Skeletal muscle cell (primary cell): ENCODE measurements around the gene SLC25A30.
A peak's percentile ranks its signal among the peaks of the same experiment; 100 is the strongest.
"Not testable (repeated sequence)": the region's sequence is repeated elsewhere in the genome, so short reads cannot be mapped to it uniquely, and the experiment has no call there.

Experiments used
- DNase-seq: peaks from one replicate; pipeline ENCODE4 v3.0.0-alpha.2; 2010; ENCODE audit warnings: low read depth
- H3K4me3 ChIP-seq: 2 replicates; pipeline ENCODE4 v1.5.1; 2011; ENCODE audit warnings: low read depth, mild to moderate bottlenecking, control low read depth, low read length, moderate library complexity

The SLC25A30 gene

GRCh38 chr13:45434556-45435371, 16.6 kb upstream of the SLC25A30 start:
- no peak overlapping the region for H3K4me3 ChIP-seq
- DNase-seq = no peak

GRCh38 chr13:45433381-45433790, 15.2 kb upstream of the SLC25A30 start:
- no peak for DNase-seq

GRCh38 chr13:45432737-45433380, 14.7 kb upstream of the SLC25A30 start:
- no peak for DNase-seq
- H3K4me3 ChIP-seq = no peak overlapping the region

More at GRCh38 chr13:45433381-45433790, 15.2 kb upstream of the SLC25A30 start:
- no peak overlapping the region for H3K4me3 ChIP-seq

- not testable (repeated sequence) for DNase-seq, H3K4me3 ChIP-seq
Observed at GRCh38 chr13:45426056-45426841, 8.1 kb upstream of the SLC25A30 start.

GRCh38 chr13:45422731-45423292, 4.6 kb upstream of the SLC25A30 start:
- no peak for DNase-seq

GRCh38 chr13:45419945-45420344, 1.8 kb upstream of the SLC25A30 start:
- H3K4me3 ChIP-seq = no peak overlapping the region
- no peak for DNase-seq

More at GRCh38 chr13:45422731-45423292, 4.6 kb upstream of the SLC25A30 start:
- no peak overlapping the region for H3K4me3 ChIP-seq

- not testable (repeated sequence) for DNase-seq, H3K4me3 ChIP-seq
Observed at GRCh38 chr13:45419389-45419788, 1.2 kb upstream of the SLC25A30 start.

GRCh38 chr13:45416516-45417128, 1.6 kb downstream of the SLC25A30 start:
- peak overlapping the region; percentile 63 for H3K4me3 ChIP-seq
- DNase-seq = no peak

- H3K4me3 ChIP-seq = no peak overlapping the region
Observed at GRCh38 chr13:45415112-45415511, 3.1 kb downstream of the SLC25A30 start.

GRCh38 chr13:45413826-45414307, 4.3 kb downstream of the SLC25A30 start:
- no peak for DNase-seq

More at GRCh38 chr13:45415112-45415511, 3.1 kb downstream of the SLC25A30 start:
- DNase-seq = no peak

GRCh38 chr13:45412274-45413049, 5.7 kb downstream of the SLC25A30 start:
- no peak overlapping the region for H3K4me3 ChIP-seq
- no peak for DNase-seq

More at GRCh38 chr13:45413826-45414307, 4.3 kb downstream of the SLC25A30 start:
- no peak overlapping the region for H3K4me3 ChIP-seq

GRCh38 chr13:45411631-45412030, 6.5 kb downstream of the SLC25A30 start:
- no peak overlapping the region for H3K4me3 ChIP-seq
- no peak for DNase-seq

GRCh38 chr13:45411221-45411620, 7.0 kb downstream of the SLC25A30 start:
- no peak overlapping the region for H3K4me3 ChIP-seq
- no peak for DNase-seq

- no peak overlapping the region for H3K4me3 ChIP-seq
- no peak for DNase-seq
Observed at GRCh38 chr13:45410466-45410865, 7.7 kb downstream of the SLC25A30 start.

- no peak for DNase-seq
- H3K4me3 ChIP-seq = no peak overlapping the region
Observed at GRCh38 chr13:45410001-45410400, 8.2 kb downstream of the SLC25A30 start.

- no peak overlapping the region for H3K4me3 ChIP-seq
- DNase-seq = no peak
Observed at GRCh38 chr13:45406421-45406820, 11.8 kb downstream of the SLC25A30 start.

- DNase-seq = no peak
- no peak overlapping the region for H3K4me3 ChIP-seq
Observed at GRCh38 chr13:45403081-45403480, 15.1 kb downstream of the SLC25A30 start.

- DNase-seq = no peak
Observed at GRCh38 chr13:45402641-45403040, 15.5 kb downstream of the SLC25A30 start.

More at GRCh38 chr13:45402641-45403040, 15.5 kb downstream of the SLC25A30 start:
- no peak overlapping the region for H3K4me3 ChIP-seq
